ENCODE measurements around the gene TRPC3.

TRPC3 gene

GRCh38 chr4:121951521-121952110 lies at the start of gene TRPC3:
TRPC3 (minus strand) TSS chr4:121952060; CDS start chr4:121951680, 380 bp downstream.
- no peak for TF ChIP-seq CTCF (IDR thresholded peaks at IDR 0.05; ENCODE audit: insufficient read depth, missing control alignments)
- no peak for FAIRE-seq
- peak; percentile 12 for DNase-seq (ENCODE audit: insufficient read length, low spot score)

GRCh38 chr4:122000849-122001248 lies 49.0 kb upstream of the TRPC3 start:
- no peak for TF ChIP-seq CTCF (IDR thresholded peaks at IDR 0.05; ENCODE audit: insufficient read depth, missing control alignments)
- no peak for DNase-seq (ENCODE audit: insufficient read length, low spot score)
- no peak for FAIRE-seq

GRCh38 chr4:121998024-121998423 lies 46.2 kb upstream of the TRPC3 start:
- FAIRE-seq: no peak

GRCh38 chr4:121995790-121996537 lies 44.1 kb upstream of the TRPC3 start:
- no peak for FAIRE-seq
- no peak for DNase-seq (ENCODE audit: insufficient read length, low spot score)
- TF ChIP-seq CTCF (IDR thresholded peaks at IDR 0.05; ENCODE audit: insufficient read depth, missing control alignments): no peak

More at GRCh38 chr4:121998024-121998423, 46.2 kb upstream of the TRPC3 start:
- TF ChIP-seq CTCF (IDR thresholded peaks at IDR 0.05; ENCODE audit: insufficient read depth, missing control alignments): peak; percentile 35
- DNase-seq (ENCODE audit: insufficient read length, low spot score): no peak

- FAIRE-seq (no peak), DNase-seq (ENCODE audit: insufficient read length, low spot score) (no peak)
- TF ChIP-seq CTCF (IDR thresholded peaks at IDR 0.05; ENCODE audit: insufficient read depth, missing control alignments): no peak
These were observed 40.1 kb upstream of the TRPC3 start for GRCh38 chr4:121991968-121992367.

GRCh38 chr4:121990489-121990888 lies 38.6 kb upstream of the TRPC3 start:
- no peak for FAIRE-seq
- TF ChIP-seq CTCF (IDR thresholded peaks at IDR 0.05; ENCODE audit: insufficient read depth, missing control alignments): no peak
- DNase-seq (ENCODE audit: insufficient read length, low spot score): no peak

- no peak for DNase-seq (ENCODE audit: insufficient read length, low spot score)
- no peak for FAIRE-seq
- no peak for TF ChIP-seq CTCF (IDR thresholded peaks at IDR 0.05; ENCODE audit: insufficient read depth, missing control alignments)
These were observed 37.9 kb upstream of the TRPC3 start for GRCh38 chr4:121989715-121990114.
